B cell (primary cell): ENCODE data around the gene ZNF646. TPM values are rescaled to one million over a fixed set of nuclear protein-coding genes. Genes with fewer than 3 reads are reported as not detected.

ENCODE experiments used
- ATAC-seq: fragments of 200-7000 bp; cut with Tn5 transposase; one replicate; pipeline ENCODE4 v1.10.0; 2021; ENCODE audit warnings: low read depth, mild to moderate bottlenecking, moderate number of reproducible peaks, moderate library complexity
- CTCF ChIA-PET: fragments of 350-600 bp; sonication (Branson Sonifier 250); formaldehyde crosslinking; loops from one replicate; lab custom pipeline; 2021; ENCODE audit warnings: antibody characterized with exemption, inconsistent platforms; lab: Charles Lee
- POLR2A ChIA-PET: fragments of 350-600 bp; sonication (Branson Sonifier 250); formaldehyde crosslinking; loops from one replicate; lab custom pipeline; 2021; ENCODE audit warnings: antibody characterized with exemption; lab: Charles Lee
- DNase-seq: peaks from one replicate; pipeline ENCODE4 v3.0.0; 2013
- H2AFZ ChIP-seq: 2 replicates; pipeline ENCODE4 v1.6.1; 2012; ENCODE audit warnings: mild to moderate bottlenecking, low read depth, low read length; ENCODE audit not compliant: insufficient read depth, poor library complexity, severe bottlenecking
- H3K27ac ChIP-seq, 2 donors: 1 replicate in 1 of 2; 2 replicates in 1 of 2; pipeline ENCODE4 v1.5.1; 2012 to 2013; ENCODE audit warnings: low read length in 2 of 2, mild to moderate bottlenecking in 2 of 2, moderate library complexity in 1 of 2
- H3K27me3 ChIP-seq, 4 experiments: fragments of 200-600 bp in 1 of 4; sonication (generic) in 1 of 4; replicated peaks in 1 of 4; 1 replicate in 2 of 4; 2 replicates in 2 of 4; pipeline versions ENCODE4 v1.6.1 to v1.7.0; 2013 to 2016; ENCODE audit warnings: low read length in 3 of 4, mild to moderate bottlenecking in 2 of 4, mixed read lengths in 1 of 4, moderate library complexity in 1 of 4; ENCODE audit not compliant: insufficient read depth in 4 of 4, control insufficient read depth in 3 of 4; ENCODE audit errors: control extremely low read depth in 1 of 4
- H3K36me3 ChIP-seq, 2 experiments: replicated peaks in 1 of 2; 1 replicate in 1 of 2; 2 replicates in 1 of 2; pipeline versions ENCODE4 v1.6.1 to v1.7.1; 2013; ENCODE audit warnings: low read length in 1 of 2; ENCODE audit not compliant: insufficient read depth in 2 of 2, control insufficient read depth in 1 of 2; ENCODE audit errors: control extremely low read depth in 1 of 2, extremely low read depth in 1 of 2
- H3K4me1 ChIP-seq, 2 donors: fragments of 200-600 bp in 1 of 2; sonication (generic) in 1 of 2; 1 replicate in 1 of 2; 2 replicates in 1 of 2; pipeline versions ENCODE4 v1.5.1 to v1.6.1; 2013 to 2017; ENCODE audit warnings: low read length in 2 of 2; ENCODE audit not compliant: control insufficient read depth in 2 of 2, insufficient read depth in 2 of 2
- H3K4me2 ChIP-seq: replicated peaks from 2 replicates; pipeline ENCODE3; 2012; ENCODE audit warnings: mild to moderate bottlenecking, low read depth, low read length; ENCODE audit not compliant: poor library complexity, severe bottlenecking
- H3K4me3 ChIP-seq, 5 experiments: fragments of 200-600 bp in 1 of 5; sonication (generic) in 1 of 5; 1 replicate in 3 of 5; 2 replicates in 2 of 5; pipeline versions ENCODE4 v1.5.1 to v1.7.0; 2011 to 2016; ENCODE audit warnings: low read length in 4 of 5, mild to moderate bottlenecking in 4 of 5, low read depth in 2 of 5, control low read depth in 1 of 5, moderate library complexity in 1 of 5; ENCODE audit not compliant: insufficient read depth in 1 of 5; ENCODE audit errors: control extremely low read depth in 1 of 5, extremely low read depth in 1 of 5
- H3K79me2 ChIP-seq: fragments of 200-600 bp; sonication (generic); one replicate; pipeline ENCODE4 v1.6.0; 2016; ENCODE audit warnings: low read length; ENCODE audit not compliant: control insufficient read depth, insufficient read depth
- H3K9ac ChIP-seq: fragments of 200-600 bp; sonication (generic); 2 replicates; pipeline ENCODE4 v1.6.1; 2017; ENCODE audit warnings: mild to moderate bottlenecking, low read length, moderate library complexity
- H3K9me3 ChIP-seq, 3 donors: one replicate each; pipeline versions ENCODE4 v1.6.1 to v1.7.1; 2013; ENCODE audit warnings: low read length in 2 of 3; ENCODE audit not compliant: control insufficient read depth in 2 of 3, insufficient read depth in 1 of 3; ENCODE audit errors: control extremely low read depth in 1 of 3
- H4K20me1 ChIP-seq: 2 replicates; pipeline ENCODE4 v1.6.0; 2012; ENCODE audit warnings: mild to moderate bottlenecking, low read length; ENCODE audit not compliant: insufficient read depth, control insufficient read depth, poor library complexity, severe bottlenecking
- H3K27ac Mint-ChIP-seq: one replicate; pipeline ENCODE4 v1.8.0; 2021; ENCODE audit warnings: mixed read lengths
- H3K27me3 Mint-ChIP-seq: one replicate; pipeline ENCODE4 v1.8.0; 2021; ENCODE audit warnings: mixed read lengths
- H3K4me1 Mint-ChIP-seq: one replicate; pipeline ENCODE4 v1.8.0; 2021; ENCODE audit warnings: mixed read lengths
- H3K4me3 Mint-ChIP-seq: one replicate; pipeline ENCODE4 v1.8.0; 2021; ENCODE audit warnings: mixed read lengths
- H3K9me3 Mint-ChIP-seq: one replicate; pipeline ENCODE4 v1.8.0; 2022; ENCODE audit warnings: mixed read lengths; ENCODE audit not compliant: insufficient read depth
- CTCF ChIP-seq: fragments of 200-600 bp; IDR thresholded peaks from one replicate; pipeline ENCODE4 v1.8.0; 2022; ENCODE audit warnings: antibody characterized with exemption, mild to moderate bottlenecking
- EZH2 ChIP-seq: IDR thresholded peaks from 2 replicates; pipeline ENCODE4 v1.6.1; 2012; ENCODE audit warnings: borderline replicate concordance, low read depth, mild to moderate bottlenecking, moderate library complexity, low read length; ENCODE audit not compliant: insufficient read depth, poor library complexity, severe bottlenecking
- WGBS: methylation state at CpG from one replicate; pipeline ENCODE4 v1.1.5; 2013; ENCODE audit warnings: missing lambda C conversion rate; ENCODE audit not compliant: insufficient coverage; 5-methylcytosine and 5-hydroxymethylcytosine counted together
- intact Hi-C: fragments of 100-400 bp; cut with micrococcal nuclease; formaldehyde crosslinking; loops from one replicate; pipeline ENCODE4 v1.10.0; 2022
- polyA plus RNA-seq: library from polyadenylated mRNA; depleted of rRNA; stranded (reverse); fragments of >200 nt; gene quantifications from 2 replicates; pipeline ENCODE4 v1.2.3, GENCODE V29; 2012
- total RNA-seq, 2 donors: library from RNA; stranded (reverse); fragments of 120-200 nt in 1 of 2; gene quantifications; 1 replicate in 1 of 2; 2 replicates in 1 of 2; pipeline versions ENCODE4 v1.2.3 to v1.2.4, GENCODE V29; 2013 to 2022

The ZNF646 gene
- total and polyA plus RNA-seq, 2 donors (not counting 1 experiment from before 2014, with no cell fraction given) = 14.7 to 45.9 TPM

GRCh38 chr16:31032736-31033708 is 41.2 kb upstream of the ZNF646 start, which contains the start of gene STX4:
TSS of gene STX4 (plus strand) at chr16:31033558. CDS start at chr16:31033806, 248 bp downstream.
- peaks cover 0 to 6% (median 0%) of the 10 kb centered on the region in 3 donors for H3K9me3 ChIP-seq
- H4K20me1 ChIP-seq = peaks cover 26% of the 10 kb centered on the region
- POLR2A ChIA-PET = interaction anchor here (0.7 to 2.3 kb wide), 5 partner anchors 41 to 839 kb away, joined by 3 to 14 read pairs (median 5); partner anchors contain the start of genes BCKDK, KAT8, ZNF646 and ZNF668
- Mint-ChIP-seq H3K4me1 (peaks cover 21% of the 10 kb centered on the region), H3K4me3 (peak within 1 kb of the TSS; percentile 95), H3K9me3 (no peaks in the 10 kb centered on the region), H3K27me3 (no peaks in the 10 kb centered on the region), H3K27ac (peak within 1 kb of the TSS; percentile 99)
- H3K4me1 ChIP-seq = peaks cover 8 to 16% of the 10 kb centered on the region in 2 donors
- intact Hi-C loops = loop anchor here (1.0 to 5.0 kb wide), 9 partner anchors 41 to 426 kb away; partner anchors contain the start of genes ARMC5, BCKDK, CFAP119 and FBRS
- peak; percentile 100 for DNase-seq
- under 1% methylated on average over 67 of the region's 75 CpGs for WGBS
- H3K36me3 ChIP-seq = peaks cover 0 to 12% of the 10 kb centered on the region in 2 experiments
- H3K4me3 ChIP-seq = peak within 1 kb of the TSS; percentile 76 to 99 (median 90)
- H2AFZ ChIP-seq = peak within 1 kb of the TSS; percentile 85
- CTCF ChIA-PET = interaction anchor here (1.6 kb wide), 1 partner anchor 41 kb away, joined by 5 read pairs; the partner anchor contains the start of genes ZNF646 and ZNF668
- TF ChIP-seq EZH2 (no peak), CTCF (no peak)
- peaks cover 26% of the 10 kb centered on the region for H3K79me2 ChIP-seq
- peak; percentile 76 for ATAC-seq
- H3K4me2 ChIP-seq = peak within 1 kb of the TSS; percentile 94
- H3K27ac ChIP-seq = peak within 1 kb of the TSS; percentile 99 to 100
- H3K9ac ChIP-seq = peak within 1 kb of the TSS; percentile 95
- H3K27me3 ChIP-seq = no peaks in the 10 kb centered on the region
